ENCODE measurements around the gene MYH9.

MYH9 gene

DNA sequence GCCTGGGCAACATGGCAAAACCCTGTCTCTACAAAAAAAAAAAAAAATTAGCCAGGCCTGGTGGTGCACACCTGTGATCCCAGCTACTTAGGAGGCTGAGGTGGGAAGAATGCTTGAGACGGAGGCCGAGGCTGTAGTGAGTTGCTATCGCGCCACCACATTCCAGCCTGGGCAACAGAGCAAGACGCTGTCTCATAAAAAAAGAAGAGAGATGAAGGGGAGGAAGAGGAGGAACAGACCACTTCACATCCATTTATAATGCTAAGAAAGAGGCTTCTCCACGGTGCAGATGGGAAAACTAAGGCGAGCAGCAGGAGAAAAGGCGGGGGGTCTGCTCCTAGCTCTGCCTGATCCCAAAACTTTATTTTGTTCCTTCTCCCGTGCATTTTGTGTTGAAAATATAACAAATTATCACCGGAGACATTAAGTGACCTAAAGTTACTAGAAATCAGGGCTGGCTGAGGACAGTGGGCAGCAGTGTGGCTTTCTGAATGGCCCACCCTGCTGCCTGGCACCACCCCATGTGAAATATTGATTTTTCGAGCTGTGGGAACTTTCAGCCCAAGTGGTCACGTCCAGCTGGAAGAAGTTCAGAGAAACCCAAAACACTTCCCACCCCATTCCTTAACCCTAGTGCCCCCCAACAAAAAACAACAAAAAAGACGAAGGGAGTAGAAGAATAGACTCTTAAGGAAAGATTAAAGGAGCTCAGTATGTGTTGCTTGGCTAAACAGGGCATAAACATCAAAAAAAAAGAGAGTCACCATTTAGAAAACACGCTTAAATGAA is 9.5 kb downstream of the MYH9 start:
- in situ Hi-C loops (cut with HindIII; ENCODE audit: low sequenced_read_pairs), result no loop called here
- no peak overlapping the region for H3K4me3 ChIP-seq (ENCODE audit: low read depth, low read length)
- TF ChIP-seq, protein P1, sequence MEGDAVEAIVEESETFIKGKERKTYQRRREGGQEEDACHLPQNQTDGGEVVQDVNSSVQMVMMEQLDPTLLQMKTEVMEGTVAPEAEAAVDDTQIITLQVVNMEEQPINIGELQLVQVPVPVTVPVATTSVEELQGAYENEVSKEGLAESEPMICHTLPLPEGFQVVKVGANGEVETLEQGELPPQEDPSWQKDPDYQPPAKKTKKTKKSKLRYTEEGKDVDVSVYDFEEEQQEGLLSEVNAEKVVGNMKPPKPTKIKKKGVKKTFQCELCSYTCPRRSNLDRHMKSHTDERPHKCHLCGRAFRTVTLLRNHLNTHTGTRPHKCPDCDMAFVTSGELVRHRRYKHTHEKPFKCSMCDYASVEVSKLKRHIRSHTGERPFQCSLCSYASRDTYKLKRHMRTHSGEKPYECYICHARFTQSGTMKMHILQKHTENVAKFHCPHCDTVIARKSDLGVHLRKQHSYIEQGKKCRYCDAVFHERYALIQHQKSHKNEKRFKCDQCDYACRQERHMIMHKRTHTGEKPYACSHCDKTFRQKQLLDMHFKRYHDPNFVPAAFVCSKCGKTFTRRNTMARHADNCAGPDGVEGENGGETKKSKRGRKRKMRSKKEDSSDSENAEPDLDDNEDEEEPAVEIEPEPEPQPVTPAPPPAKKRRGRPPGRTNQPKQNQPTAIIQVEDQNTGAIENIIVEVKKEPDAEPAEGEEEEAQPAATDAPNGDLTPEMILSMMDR (IDR thresholded peaks at IDR 0.05; ENCODE audit: low read depth, low read length), result no peak
- DNase-seq (ENCODE audit: low read depth, low spot score), result peak; percentile 20

- TF ChIP-seq, protein P1 (IDR thresholded peaks at IDR 0.05; ENCODE audit: low read depth, low read length), result no peak
- no peak overlapping the region for H3K4me3 ChIP-seq (ENCODE audit: low read depth, low read length)
- in situ Hi-C loops (cut with HindIII; ENCODE audit: low sequenced_read_pairs), result no loop called here
- no peak for DNase-seq (ENCODE audit: low read depth, low spot score)
These were observed 10.6 kb downstream of the MYH9 start for GRCh38 chr22:36377022-36377631.

GRCh38 chr22:36376265-36376664 is 11.5 kb downstream of the MYH9 start:
- H3K4me3 ChIP-seq (ENCODE audit: low read depth, low read length), result no peak overlapping the region
- DNase-seq (ENCODE audit: low read depth, low spot score), result no peak
- in situ Hi-C loops (cut with HindIII; ENCODE audit: low sequenced_read_pairs), result no loop called here

GRCh38 chr22:36375071-36375980 is 12.4 kb downstream of the MYH9 start:
- no peak overlapping the region for H3K4me3 ChIP-seq (ENCODE audit: low read depth, low read length)
- TF ChIP-seq, protein P1 (IDR thresholded peaks at IDR 0.05; ENCODE audit: low read depth, low read length), result no peak
- DNase-seq (ENCODE audit: low read depth, low spot score), result peak; percentile 24
- in situ Hi-C loops (cut with HindIII; ENCODE audit: low sequenced_read_pairs), result no loop called here

More at GRCh38 chr22:36376265-36376664, 11.5 kb downstream of the MYH9 start:
- TF ChIP-seq, protein P1 (IDR thresholded peaks at IDR 0.05; ENCODE audit: low read depth, low read length), result no peak

- TF ChIP-seq, protein P1 (IDR thresholded peaks at IDR 0.05; ENCODE audit: low read depth, low read length), result no peak
- in situ Hi-C loops (cut with HindIII; ENCODE audit: low sequenced_read_pairs), result no loop called here
- peak; percentile 53 for DNase-seq (ENCODE audit: low read depth, low spot score)
- H3K4me3 ChIP-seq (ENCODE audit: low read depth, low read length), result no peak overlapping the region
These were observed 13.2 kb downstream of the MYH9 start for GRCh38 chr22:36374603-36375024.

DNA sequence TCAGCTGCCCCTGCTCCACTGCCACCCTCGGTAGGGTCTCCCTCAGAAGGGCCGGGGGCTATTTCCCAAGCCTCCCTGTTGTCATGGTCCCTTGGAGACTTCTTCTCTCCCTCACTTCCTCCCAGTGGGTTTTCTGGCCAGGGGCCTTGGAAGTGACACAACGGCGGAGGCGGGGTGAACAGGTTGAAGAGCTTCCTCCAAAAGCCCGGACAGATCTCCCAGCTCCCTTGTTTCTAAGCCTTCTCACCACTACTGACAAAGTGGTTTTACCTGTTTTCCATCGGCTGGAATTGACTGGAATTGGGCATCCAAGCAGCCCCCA is 14.5 kb downstream of the MYH9 start:
- no peak for DNase-seq (ENCODE audit: low read depth, low spot score)
- TF ChIP-seq, protein P1 (IDR thresholded peaks at IDR 0.05; ENCODE audit: low read depth, low read length), result no peak
- no peak overlapping the region for H3K4me3 ChIP-seq (ENCODE audit: low read depth, low read length)
- in situ Hi-C loops (cut with HindIII; ENCODE audit: low sequenced_read_pairs), result no loop called here
